Upper lobe of right lung (tissue), 1 donor: ENCODE data around the gene RBFOX1. TPM values are rescaled to one million over a fixed set of nuclear protein-coding genes. Genes with fewer than 3 reads are reported as not detected.

ENCODE experiments used
- ATAC-seq: fragments of 200-7000 bp; cut with Tn5 transposase; one replicate; pipeline ENCODE4 v1.9.1; 2020; ENCODE audit warnings: mild to moderate bottlenecking, moderate library complexity
- DNase-seq: peaks from one replicate; pipeline ENCODE4 v3.0.0-alpha.2; 2020
- H3K27ac ChIP-seq: fragments of 200-600 bp; one replicate; pipeline ENCODE4 v1.8.0; 2022
- H3K27me3 ChIP-seq: fragments of 200-600 bp; one replicate; pipeline ENCODE4 v1.8.0; 2022; ENCODE audit warnings: mild to moderate bottlenecking
- H3K36me3 ChIP-seq: fragments of 200-600 bp; one replicate; pipeline ENCODE4 v1.8.0; 2022
- H3K4me1 ChIP-seq: fragments of 200-600 bp; one replicate; pipeline ENCODE4 v1.8.0; 2022
- H3K4me3 ChIP-seq: fragments of 200-600 bp; one replicate; pipeline ENCODE4 v1.8.0; 2022; ENCODE audit warnings: mild to moderate bottlenecking
- H3K9me3 ChIP-seq: fragments of 200-600 bp; one replicate; pipeline ENCODE4 v1.8.0; 2022
- intact Hi-C: fragments of 100-400 bp; cut with DNase I; formaldehyde crosslinking; loops from one replicate; pipeline ENCODE4 v1.11.0; 2022
- total RNA-seq: library from RNA; stranded (reverse); fragmentation: NEBNext Ultra II Directional; extraction: Animal tissue kit (Norgen Biotek cat#: 25700); gene quantifications from one replicate; pipeline ENCODE4 v1.2.1, GENCODE V29; 2021
- TF ChIP-seq, protein P1 (sequence below): fragments of 200-600 bp; IDR thresholded peaks from one replicate; pipeline ENCODE4 v1.8.0; 2022; ENCODE audit warnings: antibody characterized with exemption
- donor health status: DM: no; HTN: yes; CAD: no; lungs with severe emphysema.

The RBFOX1 gene
- total RNA-seq, 1 donor from 2014 or later, result not detected

DNA sequence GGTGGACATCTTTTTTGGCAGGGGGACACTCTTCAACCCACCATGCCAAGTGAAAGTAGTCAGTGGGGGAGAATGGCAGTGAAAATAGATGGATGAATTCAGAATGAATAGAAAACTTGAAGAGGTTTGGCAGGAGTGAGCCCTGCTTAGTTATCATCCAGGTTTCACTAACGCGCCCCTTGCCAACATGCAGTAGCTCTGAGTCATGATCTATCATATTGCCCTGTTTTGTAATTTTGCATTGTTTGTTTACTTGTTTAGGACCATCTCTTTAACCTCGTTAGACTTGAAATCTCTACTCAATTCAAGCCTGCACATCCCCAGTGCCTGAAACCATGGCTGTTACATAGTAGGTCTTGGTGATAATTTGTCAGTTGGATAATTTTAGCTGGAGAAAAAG, 116.7 kb downstream of the RBFOX1 start:
- Histone ChIP-seq H3K9me3 (no peaks in the 10 kb centered on the region), H3K27me3 (no peaks in the 10 kb centered on the region), H3K27ac (no peak overlapping the region), H3K36me3 (no peaks in the 10 kb centered on the region), H3K4me3 (no peak overlapping the region), H3K4me1 (no peaks in the 10 kb centered on the region)
- DNase-seq (no peak), ATAC-seq (no peak)
- TF ChIP-seq, protein P1, sequence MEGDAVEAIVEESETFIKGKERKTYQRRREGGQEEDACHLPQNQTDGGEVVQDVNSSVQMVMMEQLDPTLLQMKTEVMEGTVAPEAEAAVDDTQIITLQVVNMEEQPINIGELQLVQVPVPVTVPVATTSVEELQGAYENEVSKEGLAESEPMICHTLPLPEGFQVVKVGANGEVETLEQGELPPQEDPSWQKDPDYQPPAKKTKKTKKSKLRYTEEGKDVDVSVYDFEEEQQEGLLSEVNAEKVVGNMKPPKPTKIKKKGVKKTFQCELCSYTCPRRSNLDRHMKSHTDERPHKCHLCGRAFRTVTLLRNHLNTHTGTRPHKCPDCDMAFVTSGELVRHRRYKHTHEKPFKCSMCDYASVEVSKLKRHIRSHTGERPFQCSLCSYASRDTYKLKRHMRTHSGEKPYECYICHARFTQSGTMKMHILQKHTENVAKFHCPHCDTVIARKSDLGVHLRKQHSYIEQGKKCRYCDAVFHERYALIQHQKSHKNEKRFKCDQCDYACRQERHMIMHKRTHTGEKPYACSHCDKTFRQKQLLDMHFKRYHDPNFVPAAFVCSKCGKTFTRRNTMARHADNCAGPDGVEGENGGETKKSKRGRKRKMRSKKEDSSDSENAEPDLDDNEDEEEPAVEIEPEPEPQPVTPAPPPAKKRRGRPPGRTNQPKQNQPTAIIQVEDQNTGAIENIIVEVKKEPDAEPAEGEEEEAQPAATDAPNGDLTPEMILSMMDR, result no peak
- intact Hi-C loops, result no loop called here

DNA sequence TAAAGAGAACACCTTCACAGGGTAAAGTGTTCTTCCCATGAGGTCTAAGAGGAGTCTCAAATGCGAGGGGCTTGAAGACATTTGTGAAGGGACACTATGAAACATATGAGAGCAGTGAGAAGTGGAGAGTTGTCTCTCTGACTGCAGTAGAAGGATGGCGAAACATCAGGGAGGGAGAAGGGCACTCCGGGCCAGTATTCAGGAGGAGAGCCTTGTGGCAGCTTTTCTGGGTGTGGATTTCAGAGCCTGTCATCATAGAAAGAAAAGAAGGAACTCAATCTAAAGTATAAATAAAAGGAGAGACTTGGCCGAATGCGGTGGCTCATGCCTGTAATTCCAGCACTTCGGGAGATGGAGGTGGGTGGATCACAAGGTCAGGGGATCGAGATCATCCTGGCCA, 117.2 kb downstream of the RBFOX1 start:
- H3K4me3 ChIP-seq, result no peak overlapping the region
- TF ChIP-seq, protein P1, result no peak
- H3K4me1 ChIP-seq, result no peaks in the 10 kb centered on the region
- H3K9me3 ChIP-seq, result no peaks in the 10 kb centered on the region
- ATAC-seq (no peak), DNase-seq (no peak)
- no peaks in the 10 kb centered on the region for H3K27me3 ChIP-seq
- no peaks in the 10 kb centered on the region for H3K36me3 ChIP-seq
- H3K27ac ChIP-seq, result no peak overlapping the region
- intact Hi-C loops, result no loop called here

DNA sequence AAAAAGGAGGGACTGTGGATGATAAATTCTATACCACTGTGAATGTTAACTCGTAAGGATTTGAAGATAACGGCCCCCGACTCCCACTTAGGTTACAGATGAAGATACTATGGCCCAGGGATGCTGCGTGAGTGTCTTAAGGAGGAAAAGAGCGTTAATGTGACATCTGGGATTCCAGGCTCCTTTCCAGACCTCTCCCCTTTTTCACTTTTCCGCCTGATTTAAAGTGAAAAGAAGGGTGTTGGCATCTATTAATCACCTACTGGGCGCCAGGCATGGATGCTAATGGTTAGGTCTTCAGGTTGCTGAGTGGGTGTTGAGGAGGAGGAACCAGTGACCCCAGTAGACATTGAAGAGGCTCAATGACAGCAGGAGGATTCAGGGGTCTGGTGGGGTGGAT, 117.8 kb downstream of the RBFOX1 start:
- no peak for DNase-seq
- H3K9me3 ChIP-seq, result no peaks in the 10 kb centered on the region
- H3K36me3 ChIP-seq, result no peaks in the 10 kb centered on the region
- intact Hi-C loops, result no loop called here
- no peaks in the 10 kb centered on the region for H3K4me1 ChIP-seq
- H3K27ac ChIP-seq, result no peak overlapping the region
- H3K4me3 ChIP-seq, result no peak overlapping the region
- no peaks in the 10 kb centered on the region for H3K27me3 ChIP-seq
- ATAC-seq, result no peak
- TF ChIP-seq, protein P1, result no peak

DNA sequence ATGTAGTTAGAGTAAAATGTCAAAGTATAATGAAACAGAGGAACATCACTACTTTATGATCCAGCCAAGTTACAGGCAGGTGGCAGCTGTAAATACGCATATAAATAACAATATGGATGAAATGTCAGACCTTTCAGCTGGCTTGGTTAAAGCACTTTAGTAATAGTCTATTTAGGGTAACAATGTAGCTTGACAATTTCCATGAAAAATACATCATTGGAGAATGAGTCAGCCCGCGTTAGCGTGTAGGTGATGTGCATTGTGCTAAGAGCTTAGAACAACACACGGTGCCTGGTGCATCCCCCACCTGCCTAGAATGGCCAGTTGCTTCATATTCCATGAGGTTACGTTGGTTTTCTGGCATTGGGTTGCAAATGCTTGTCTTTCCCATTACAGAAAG, 119.4 kb downstream of the RBFOX1 start:
- DNase-seq (no peak), ATAC-seq (no peak)
- Histone ChIP-seq H3K27ac (no peak overlapping the region), H3K27me3 (no peaks in the 10 kb centered on the region), H3K4me1 (no peaks in the 10 kb centered on the region), H3K4me3 (no peak overlapping the region), H3K36me3 (no peaks in the 10 kb centered on the region), H3K9me3 (no peaks in the 10 kb centered on the region)
- intact Hi-C loops, result no loop called here
- TF ChIP-seq, protein P1, result no peak

DNA sequence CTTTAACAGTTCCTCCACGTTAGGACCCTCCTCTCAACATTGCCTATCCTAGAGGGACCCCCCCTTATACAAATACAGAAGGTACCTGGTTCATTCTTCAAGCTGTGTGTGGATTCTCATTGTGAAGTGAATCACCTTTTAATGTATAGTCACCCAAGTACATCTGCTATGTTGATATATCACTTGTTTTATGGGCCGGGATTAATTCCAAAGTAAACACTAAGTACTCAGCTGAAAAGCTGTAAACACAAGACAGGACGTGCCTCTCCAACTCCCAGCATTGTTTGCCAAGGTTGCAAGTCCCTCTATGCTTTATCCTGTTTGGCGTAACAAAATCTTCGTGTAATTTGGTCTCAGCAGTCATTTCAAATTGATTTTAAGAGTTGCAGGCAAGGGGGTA, 123.6 kb downstream of the RBFOX1 start:
- ATAC-seq (no peak), DNase-seq (no peak)
- Histone ChIP-seq H3K27ac (no peak overlapping the region), H3K36me3 (no peaks in the 10 kb centered on the region), H3K4me3 (no peak overlapping the region), H3K9me3 (no peaks in the 10 kb centered on the region), H3K27me3 (no peaks in the 10 kb centered on the region), H3K4me1 (no peaks in the 10 kb centered on the region)
- intact Hi-C loops, result no loop called here
- TF ChIP-seq, protein P1, result no peak

DNA sequence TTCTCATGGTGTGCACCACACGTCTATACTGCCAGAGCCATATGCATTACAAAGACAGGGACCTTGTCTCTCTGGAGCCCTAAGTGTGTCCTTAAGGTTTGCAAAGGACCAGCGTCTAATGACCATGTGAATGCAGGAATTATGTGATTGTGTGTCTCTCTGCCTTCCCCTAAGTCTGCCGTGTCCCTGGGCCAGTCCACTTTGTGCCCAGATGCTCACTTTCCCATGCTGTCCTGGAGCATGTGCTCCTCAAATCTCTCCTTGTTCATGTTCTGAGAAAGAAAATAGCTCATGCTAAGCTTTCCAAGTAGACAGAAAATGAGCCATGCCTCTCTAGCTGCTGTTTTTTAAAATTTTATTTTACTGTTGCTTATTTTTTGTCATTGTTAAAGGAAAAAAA, 125.5 kb downstream of the RBFOX1 start:
- Histone ChIP-seq H3K36me3 (no peaks in the 10 kb centered on the region), H3K27me3 (no peaks in the 10 kb centered on the region), H3K27ac (no peak overlapping the region), H3K4me1 (no peaks in the 10 kb centered on the region), H3K9me3 (no peaks in the 10 kb centered on the region), H3K4me3 (no peak overlapping the region)
- DNase-seq, result no peak
- TF ChIP-seq, protein P1, result no peak
- intact Hi-C loops, result no loop called here
- no peak for ATAC-seq
